IPS-15b (cell line): ENCODE measurements around the gene KBTBD12.

Experiments
- H3K27me3 ChIP-seq: one replicate; pipeline ENCODE4 v1.6.1; 2013; ENCODE audit warnings: low read length; ENCODE audit not compliant: control insufficient read depth, insufficient read depth
- H3K36me3 ChIP-seq: one replicate; pipeline ENCODE4 v1.6.1; 2013; ENCODE audit warnings: low read length; ENCODE audit not compliant: control insufficient read depth, insufficient read depth
- H3K4me1 ChIP-seq: one replicate; pipeline ENCODE4 v1.6.1; 2013; ENCODE audit warnings: mild to moderate bottlenecking, low read length; ENCODE audit not compliant: control insufficient read depth, insufficient read depth
- H3K4me3 ChIP-seq: one replicate; pipeline ENCODE4 v1.5.1; 2013; ENCODE audit warnings: low read depth, low read length
- H3K9ac ChIP-seq: one replicate; pipeline ENCODE4 v1.6.1; 2013; ENCODE audit warnings: low read depth, mild to moderate bottlenecking, low read length
- H3K9me3 ChIP-seq: one replicate; pipeline ENCODE4 v1.6.1; 2013; ENCODE audit warnings: mild to moderate bottlenecking, low read length; ENCODE audit not compliant: control insufficient read depth, insufficient read depth

The KBTBD12 gene

DNA sequence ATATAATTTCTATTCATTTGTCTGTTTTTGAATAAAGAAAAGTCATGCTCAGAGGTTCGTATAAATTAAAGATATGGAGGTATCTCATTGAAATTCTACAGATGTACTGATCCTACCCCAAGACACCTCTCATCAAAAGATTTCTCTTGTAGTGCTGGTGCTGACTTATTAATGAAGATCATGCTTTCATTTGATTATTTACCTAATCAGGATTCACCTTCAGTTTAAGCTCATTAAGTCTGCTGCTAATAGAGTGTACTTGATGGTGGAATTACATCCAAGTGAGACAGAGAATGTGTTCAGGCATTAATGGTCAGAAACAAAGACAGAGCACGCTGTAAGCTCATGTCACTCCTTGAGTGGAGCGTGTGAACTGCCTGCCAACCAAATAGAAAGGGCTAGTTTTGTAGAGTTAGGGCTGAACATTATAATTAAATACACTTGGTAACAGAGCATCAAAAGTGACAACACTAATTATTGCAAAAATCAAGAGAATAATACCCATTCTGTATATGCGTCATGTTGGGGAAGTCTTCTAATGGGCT, 45.5 kb downstream of the KBTBD12 start:
- Histone ChIP-seq H3K9ac (no peak overlapping the region), H3K27me3 (no peaks in the 10 kb centered on the region), H3K9me3 (no peaks in the 10 kb centered on the region), H3K4me1 (peaks cover 4% of the 10 kb centered on the region), H3K4me3 (no peak overlapping the region), H3K36me3 (no peaks in the 10 kb centered on the region)

DNA sequence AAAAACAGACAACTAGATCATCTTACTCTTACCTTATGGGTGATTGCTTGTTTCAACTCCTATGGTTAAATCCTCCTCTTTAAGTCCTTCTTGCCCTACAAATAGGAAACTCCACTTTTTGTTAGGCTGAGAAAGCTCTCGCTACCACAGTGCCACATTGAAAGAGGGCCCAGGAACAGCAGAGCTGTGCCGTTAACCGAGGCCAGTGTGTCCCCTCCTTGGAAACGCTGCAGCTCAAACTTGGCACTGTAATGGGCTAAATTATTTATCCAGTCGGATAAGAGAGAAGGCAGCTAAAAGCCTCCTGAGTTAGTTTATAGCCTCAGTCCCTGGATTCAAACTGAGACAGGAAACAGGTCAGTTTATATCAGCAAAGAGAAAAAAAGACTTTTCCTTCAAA, 46.1 kb downstream of the KBTBD12 start:
- Histone ChIP-seq H3K27me3 (no peaks in the 10 kb centered on the region), H3K9ac (no peak overlapping the region), H3K36me3 (no peaks in the 10 kb centered on the region), H3K9me3 (no peaks in the 10 kb centered on the region), H3K4me1 (peaks cover 4% of the 10 kb centered on the region), H3K4me3 (no peak overlapping the region)

DNA sequence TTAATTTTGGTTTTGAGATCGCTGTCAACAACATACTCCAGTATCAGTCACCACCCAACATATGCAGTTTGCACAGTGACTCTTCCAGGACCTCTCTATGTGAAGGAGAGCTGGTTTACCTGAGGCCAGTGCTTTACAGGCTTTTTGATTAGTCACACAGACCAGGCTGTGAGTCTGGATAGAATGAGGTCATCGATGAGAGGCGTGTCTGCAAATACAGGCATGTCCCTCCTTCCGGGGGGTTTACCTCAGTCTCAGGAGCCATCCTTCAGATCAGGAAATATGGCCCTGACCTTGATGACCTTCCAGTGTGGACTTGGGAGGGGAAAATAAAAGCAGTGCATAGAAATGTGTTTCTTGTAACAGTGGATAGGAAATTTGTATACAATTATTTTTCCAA, 46.9 kb downstream of the KBTBD12 start:
- H3K4me3 ChIP-seq = no peak overlapping the region
- H3K9ac ChIP-seq = no peak overlapping the region
- H3K27me3 ChIP-seq = no peaks in the 10 kb centered on the region
- no peaks in the 10 kb centered on the region for H3K36me3 ChIP-seq
- peaks cover 4% of the 10 kb centered on the region for H3K4me1 ChIP-seq
- H3K9me3 ChIP-seq = no peaks in the 10 kb centered on the region

DNA sequence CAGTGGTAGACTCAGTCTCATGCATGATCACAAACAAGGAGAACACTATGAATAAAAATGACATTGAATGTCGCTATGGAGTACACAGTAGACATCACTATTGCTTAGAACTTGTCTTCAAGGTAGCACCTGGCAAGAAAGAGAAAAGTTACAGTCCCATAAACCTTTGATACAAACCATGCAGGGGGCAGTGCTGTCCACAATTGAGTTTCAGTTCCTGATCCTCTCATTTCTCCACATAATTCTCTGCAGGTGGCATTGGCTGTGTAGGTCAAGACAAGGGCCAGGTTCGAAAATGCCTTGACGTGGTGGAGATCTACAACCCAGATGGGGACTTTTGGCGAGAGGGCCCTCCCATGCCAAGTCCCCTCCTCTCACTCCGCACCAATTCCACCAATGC, 47.9 kb downstream of the KBTBD12 start:
- no peaks in the 10 kb centered on the region for H3K36me3 ChIP-seq
- no peaks in the 10 kb centered on the region for H3K27me3 ChIP-seq
- H3K4me3 ChIP-seq = no peak overlapping the region
- no peak overlapping the region for H3K9ac ChIP-seq
- peaks cover 4% of the 10 kb centered on the region for H3K4me1 ChIP-seq
- H3K9me3 ChIP-seq = no peaks in the 10 kb centered on the region

DNA sequence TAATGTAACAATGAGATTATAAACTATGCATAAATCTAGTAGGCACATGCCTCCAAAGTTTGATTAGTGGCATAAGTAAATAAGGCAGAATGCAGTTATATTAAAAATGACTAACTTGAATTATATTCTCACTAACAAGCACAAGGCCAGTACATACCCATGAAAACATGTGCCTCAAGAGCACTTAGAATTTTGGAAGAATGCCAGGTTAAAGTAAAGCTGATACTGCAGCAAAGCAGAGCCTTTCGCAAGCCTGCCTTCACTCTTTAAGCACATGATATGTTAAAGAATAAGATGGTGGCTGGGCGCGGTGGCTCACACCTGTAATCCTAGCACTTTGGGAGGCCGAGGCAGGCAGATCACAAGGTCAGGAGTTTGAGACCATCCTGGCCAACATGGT, 49.0 kb downstream of the KBTBD12 start:
- Histone ChIP-seq H3K9me3 (no peaks in the 10 kb centered on the region), H3K4me1 (peaks cover 4% of the 10 kb centered on the region), H3K27me3 (no peaks in the 10 kb centered on the region), H3K36me3 (no peaks in the 10 kb centered on the region), H3K4me3 (no peak overlapping the region), H3K9ac (no peak overlapping the region)

DNA sequence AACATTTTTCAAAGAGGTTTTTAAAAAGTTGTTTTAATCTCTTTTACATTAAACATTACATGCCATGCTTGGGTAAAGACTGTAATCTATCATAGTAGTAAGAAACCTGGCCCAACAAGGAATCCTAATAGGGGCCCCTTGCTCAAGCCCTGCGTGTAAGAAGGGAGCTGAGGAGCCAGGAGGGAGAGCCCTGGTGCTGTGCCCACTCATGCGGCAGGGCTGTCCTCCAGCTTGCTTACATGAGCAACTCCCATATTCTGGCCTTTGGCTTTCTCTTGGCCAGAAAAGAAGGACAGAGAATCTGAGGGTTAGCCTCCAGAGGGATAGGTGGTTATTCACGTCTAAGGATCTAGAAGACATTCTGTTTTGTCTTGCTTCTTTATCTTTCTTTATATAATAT, 49.8 kb downstream of the KBTBD12 start:
- Histone ChIP-seq H3K27me3 (no peaks in the 10 kb centered on the region), H3K9ac (no peak overlapping the region), H3K36me3 (no peaks in the 10 kb centered on the region), H3K9me3 (no peaks in the 10 kb centered on the region), H3K4me3 (no peak overlapping the region), H3K4me1 (no peaks in the 10 kb centered on the region)

DNA sequence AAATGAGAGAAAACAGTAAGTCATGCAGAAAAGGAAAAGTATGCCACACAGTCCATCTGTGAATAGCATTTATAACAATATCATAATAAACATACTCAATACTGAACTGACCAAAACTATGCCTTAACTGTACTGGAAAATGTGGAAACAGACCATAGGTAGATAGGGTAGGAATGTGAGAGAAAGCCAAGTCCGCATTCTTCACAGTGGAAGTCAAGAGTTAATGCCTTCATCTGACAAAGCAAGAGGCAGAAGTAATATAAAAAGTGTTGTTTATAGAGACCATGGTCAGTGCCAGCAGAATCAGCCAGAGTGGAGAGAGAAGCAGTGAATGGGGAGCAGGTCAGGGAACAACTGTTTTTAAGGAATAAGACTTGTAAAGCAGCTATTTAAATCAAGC, 52.3 kb downstream of the KBTBD12 start:
- Histone ChIP-seq H3K36me3 (no peaks in the 10 kb centered on the region), H3K4me3 (no peak overlapping the region), H3K27me3 (no peaks in the 10 kb centered on the region), H3K9me3 (no peaks in the 10 kb centered on the region), H3K9ac (no peak overlapping the region), H3K4me1 (no peaks in the 10 kb centered on the region)

DNA sequence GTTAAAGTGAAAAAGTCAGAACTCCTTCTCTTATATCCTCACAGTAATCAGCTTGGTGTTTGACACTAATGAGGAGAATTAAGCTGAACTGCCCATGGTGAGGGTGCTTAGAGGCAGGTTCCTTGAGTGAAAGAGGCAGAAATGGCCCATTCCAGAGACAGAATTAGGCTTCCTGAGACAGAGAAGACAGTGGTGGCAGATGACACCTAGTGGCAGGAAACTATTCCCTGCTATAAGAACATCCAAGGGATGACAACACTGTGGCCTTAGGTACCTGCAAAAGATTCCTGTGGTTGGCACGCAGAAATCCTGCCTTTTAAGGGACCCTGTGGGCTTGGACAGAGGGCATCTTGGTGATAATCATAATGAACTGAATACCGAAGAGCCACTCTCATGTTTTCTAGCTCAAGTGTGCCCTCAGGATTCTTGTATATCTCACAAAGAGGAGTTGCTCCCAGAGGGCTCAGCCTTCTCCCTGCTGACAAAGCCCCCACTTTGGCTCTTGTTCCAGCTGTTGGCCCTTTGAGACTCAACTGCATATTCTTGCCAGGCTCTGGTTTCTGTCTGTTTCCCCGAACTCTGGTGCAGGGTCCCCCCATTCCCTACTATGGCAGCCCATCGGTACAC, 56.0 kb downstream of the KBTBD12 start:
- H3K4me1 ChIP-seq = no peaks in the 10 kb centered on the region
- H3K9me3 ChIP-seq = no peaks in the 10 kb centered on the region
- H3K27me3 ChIP-seq = no peaks in the 10 kb centered on the region
- no peak overlapping the region for H3K9ac ChIP-seq
- no peak overlapping the region for H3K4me3 ChIP-seq
- H3K36me3 ChIP-seq = no peaks in the 10 kb centered on the region

DNA sequence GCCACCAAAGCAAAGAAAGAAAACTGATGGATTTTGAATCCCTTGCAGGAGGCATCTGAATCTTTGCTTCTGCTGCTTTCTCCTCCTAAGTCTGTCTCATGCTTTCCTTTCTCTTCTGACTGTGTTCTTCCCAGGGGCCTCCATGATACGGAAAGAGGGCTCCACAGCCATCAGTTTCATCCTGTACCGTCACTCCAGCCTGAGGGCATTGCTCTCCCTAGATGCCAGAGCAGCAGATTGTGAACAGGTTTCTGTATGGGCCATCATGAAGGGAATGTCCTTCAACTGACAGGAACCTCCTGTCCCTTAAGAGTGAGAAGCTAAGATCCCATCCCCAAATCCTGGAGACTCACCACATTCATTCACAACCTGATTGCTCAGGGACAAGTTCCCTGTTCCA, 59.2 kb downstream of the KBTBD12 start:
- Histone ChIP-seq H3K9ac (no peak overlapping the region), H3K27me3 (no peaks in the 10 kb centered on the region), H3K4me1 (no peaks in the 10 kb centered on the region), H3K9me3 (no peaks in the 10 kb centered on the region), H3K36me3 (no peaks in the 10 kb centered on the region), H3K4me3 (no peak overlapping the region)

DNA sequence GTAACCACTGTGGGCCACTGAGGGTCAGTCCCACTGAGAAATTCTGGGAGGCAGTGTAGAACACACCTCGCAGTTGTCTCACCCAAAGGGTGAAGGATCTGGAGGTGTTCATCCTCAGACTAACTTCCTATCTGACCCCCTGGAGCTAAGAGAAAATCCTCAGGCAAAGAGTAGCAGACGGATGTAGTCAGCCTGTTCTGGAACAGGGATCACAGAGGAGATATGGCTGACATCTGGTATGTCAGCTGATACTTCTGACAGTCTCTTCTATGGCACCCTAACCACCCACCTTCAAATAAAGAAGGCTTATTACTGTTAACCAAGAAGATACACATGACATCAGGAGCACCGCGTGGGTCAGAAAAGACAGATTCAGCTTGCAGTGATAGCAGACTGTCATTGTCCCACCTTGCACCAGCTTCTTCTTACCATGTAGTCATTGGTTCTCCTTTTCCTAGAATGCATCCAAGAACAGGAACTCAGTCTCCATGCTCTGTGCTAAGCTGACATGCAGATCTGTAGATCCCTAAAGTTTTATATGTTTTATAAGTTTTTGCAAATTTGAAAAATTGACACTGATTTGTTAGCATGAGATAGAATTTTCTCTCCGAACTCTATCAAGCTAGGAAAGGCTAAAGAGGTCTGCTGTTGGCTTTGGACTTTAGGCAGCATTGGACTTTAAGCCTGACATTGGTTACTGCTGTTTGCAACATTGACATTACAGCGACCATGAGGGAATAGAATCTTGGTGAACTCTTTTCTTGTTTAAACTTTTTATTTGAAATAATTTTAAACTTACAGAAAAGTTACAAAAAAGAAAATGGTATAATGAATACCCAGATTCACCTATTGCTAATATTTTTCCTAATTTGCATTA, 60.4 kb downstream of the KBTBD12 start:
- no peaks in the 10 kb centered on the region for H3K4me1 ChIP-seq
- no peaks in the 10 kb centered on the region for H3K36me3 ChIP-seq
- H3K9ac ChIP-seq = no peak overlapping the region
- H3K4me3 ChIP-seq = no peak overlapping the region
- no peaks in the 10 kb centered on the region for H3K9me3 ChIP-seq
- no peaks in the 10 kb centered on the region for H3K27me3 ChIP-seq

DNA sequence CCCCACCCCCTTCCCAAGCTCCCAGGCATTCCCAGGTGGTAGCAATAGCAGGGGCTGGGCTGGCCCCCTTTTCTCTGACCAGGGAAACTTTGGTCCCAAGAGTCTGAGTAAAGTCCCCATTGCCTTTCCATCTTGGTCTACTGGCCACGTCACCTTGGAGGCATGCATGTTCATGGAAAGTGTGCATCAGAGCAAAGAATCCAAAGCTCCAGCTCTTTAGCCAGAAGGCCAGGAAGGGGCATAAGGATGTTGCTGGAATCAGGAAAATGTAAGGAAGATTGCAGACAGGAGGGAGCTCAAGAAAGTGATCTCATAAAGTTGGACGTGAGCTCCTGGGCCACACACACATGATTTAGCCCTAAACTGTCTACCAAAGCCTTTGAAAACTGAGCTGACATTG, 63.6 kb downstream of the KBTBD12 start:
- H3K36me3 ChIP-seq = no peaks in the 10 kb centered on the region
- H3K9ac ChIP-seq = no peak overlapping the region
- H3K4me1 ChIP-seq = no peaks in the 10 kb centered on the region
- no peak overlapping the region for H3K4me3 ChIP-seq
- no peaks in the 10 kb centered on the region for H3K9me3 ChIP-seq
- no peaks in the 10 kb centered on the region for H3K27me3 ChIP-seq

DNA sequence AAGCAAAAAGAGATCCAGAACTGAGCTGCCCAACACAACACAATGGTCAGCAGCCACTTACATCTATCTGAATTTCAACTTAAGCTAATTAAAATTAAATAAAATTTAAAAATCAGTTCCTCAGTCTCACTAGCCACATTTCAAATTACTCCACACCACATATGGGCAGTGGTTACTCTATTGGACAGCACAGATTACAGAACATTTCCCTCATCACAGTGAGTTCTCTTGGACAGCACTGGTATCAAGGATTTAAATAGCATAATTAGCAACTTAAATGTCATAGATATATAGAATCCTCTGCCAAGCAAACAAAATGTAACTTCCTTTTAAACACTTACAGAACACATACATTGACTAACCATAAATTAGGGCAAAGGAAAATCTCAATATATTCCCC, 64.4 kb downstream of the KBTBD12 start:
- no peaks in the 10 kb centered on the region for H3K36me3 ChIP-seq
- H3K4me3 ChIP-seq = no peak overlapping the region
- no peaks in the 10 kb centered on the region for H3K9me3 ChIP-seq
- H3K9ac ChIP-seq = no peak overlapping the region
- H3K27me3 ChIP-seq = no peaks in the 10 kb centered on the region
- no peaks in the 10 kb centered on the region for H3K4me1 ChIP-seq
